Tibial nerve (tissue), 4 donors: ENCODE results near the gene BRME1.

Experiments used
- CTCF ChIP-seq, 5 experiments: fragments of 200-600 bp in 3 of 5; fragments of 450-650 bp in 2 of 5; sonication (generic) in 3 of 5; IDR thresholded peaks; one replicate each; pipeline ENCODE4 v1.5.1; 2016 to 2019; ENCODE audit warnings: antibody characterized with exemption in 5 of 5, mild to moderate bottlenecking in 3 of 5, moderate library complexity in 2 of 5
- EP300 ChIP-seq, 2 donors: sonication (generic); formaldehyde crosslinking; IDR thresholded peaks; one replicate each; pipeline ENCODE4 v1.6.1; 2017; ENCODE audit warnings: antibody characterized with exemption in 2 of 2, mild to moderate bottlenecking in 1 of 2
- POLR2A ChIP-seq, 2 donors: fragments of 450-650 bp; IDR thresholded peaks; one replicate each; pipeline ENCODE4 v1.6.1; 2017; ENCODE audit warnings: antibody characterized with exemption in 2 of 2, mild to moderate bottlenecking in 2 of 2, moderate library complexity in 2 of 2

GRCh38 chr19:13906910-13907309 is 993 bp upstream of the BRME1 start:
- TF ChIP-seq CTCF (IDR thresholded peaks at IDR 0.05), result no peak
- no peak for TF ChIP-seq POLR2A (IDR thresholded peaks at IDR 0.05)
- TF ChIP-seq EP300 (IDR thresholded peaks at IDR 0.05), result no peak
